Fibroblast of villous mesenchyme (primary cell): ENCODE measurements around the gene C2orf15. TPM values are rescaled to one million over a fixed set of nuclear protein-coding genes. Genes with fewer than 3 reads are reported as not detected.

ENCODE experiments used
- DNase-seq: peaks from one replicate; pipeline ENCODE4 v3.0.0-alpha.2; 2010; ENCODE audit warnings: low read depth
- H3K4me3 ChIP-seq: 2 replicates; pipeline ENCODE4 v1.5.1; 2011; ENCODE audit warnings: low read depth, mild to moderate bottlenecking, low read length
- CTCF ChIP-seq: IDR thresholded peaks from 2 replicates; pipeline ENCODE4 v1.5.1; 2012; ENCODE audit warnings: low read depth, mild to moderate bottlenecking, low read length; ENCODE audit not compliant: insufficient read depth
- small RNA-seq: library from RNA; depleted of rRNA; stranded (forward); fragments of <200 nt; gene quantifications from one replicate; pipeline ENCODE3, GENCODE V24; 2012
- total RNA-seq: library from RNA; depleted of rRNA; stranded (reverse); fragments of >200 nt; gene quantifications from 2 replicates; pipeline ENCODE4 v1.2.3, GENCODE V29; 2012

Gene C2orf15
- total RNA-seq, 1 donor: not detected

GRCh38 chr2:99200076-99200800, 58.7 kb downstream of the C2orf15 start:
- DNase-seq: no peak
- H3K4me3 ChIP-seq: no peak overlapping the region
- no peak for TF ChIP-seq CTCF

Small RNA genes lying within 50 kb of the gene (small RNA-seq; reads per million reads assigned to genes)
- gene AC092587.1: not detected

Other genes with a start within 250 kb of the C2orf15 start
- not detected in 2 replicates for gene CRACDL, start 205.5 kb upstream of the C2orf15 start, total RNA-seq
- gene TSGA10, start 13.2 kb downstream of the C2orf15 start, total RNA-seq: 1.9 and 3.0 TPM in 2 replicates
- gene LIPT1, start 13.3 kb downstream of the C2orf15 start, total RNA-seq: 2.3 and 6.5 TPM in 2 replicates
- 19.0 and 23.3 TPM in 2 replicates for gene MITD1, start 39.4 kb downstream of the C2orf15 start, total RNA-seq
- 31.2 and 40.6 TPM in 2 replicates for gene MRPL30, start 39.5 kb downstream of the C2orf15 start, total RNA-seq
- gene LYG2, start 114.0 kb downstream of the C2orf15 start, total RNA-seq: not detected in 2 replicates
- 0.32 and 0.43 TPM in 2 replicates for gene LYG1, start 159.5 kb downstream of the C2orf15 start, total RNA-seq
- gene TXNDC9, start 194.6 kb downstream of the C2orf15 start, total RNA-seq: 86.3 and 115 TPM in 2 replicates
- 15.8 and 19.0 TPM in 2 replicates for gene EIF5B, start 195.7 kb downstream of the C2orf15 start, total RNA-seq